HuH-7.5 (cell line): Measurements from ENCODE around the gene NEDD4L.
A peak's percentile ranks its signal among the peaks of the same experiment; 100 is the strongest.

Experiments
- DNase-seq: peaks from one replicate; pipeline ENCODE4 v3.0.0; 2011; ENCODE audit warnings: low spot score

The NEDD4L gene

DNA sequence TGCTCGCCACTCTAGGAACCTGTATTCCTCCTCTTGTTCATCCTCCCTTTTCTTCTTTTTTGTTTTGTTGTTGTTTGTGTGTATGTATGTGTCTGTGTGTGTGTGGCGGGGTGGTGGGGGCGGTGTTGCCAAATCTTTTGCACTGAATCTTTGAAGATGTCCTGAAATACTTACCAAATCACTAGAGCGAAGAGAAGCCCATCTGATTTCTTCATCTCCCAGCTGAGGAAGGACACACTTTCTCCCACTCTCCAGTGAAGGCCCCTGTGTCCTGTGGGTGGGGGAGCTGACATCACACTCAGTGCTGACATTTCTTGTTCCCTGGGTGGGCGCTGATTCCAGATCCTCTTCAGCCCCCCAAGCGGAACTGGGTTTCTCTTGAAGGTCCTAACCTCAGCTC, 74.5 kb downstream of the NEDD4L start:
- DNase-seq = no peak

DNA sequence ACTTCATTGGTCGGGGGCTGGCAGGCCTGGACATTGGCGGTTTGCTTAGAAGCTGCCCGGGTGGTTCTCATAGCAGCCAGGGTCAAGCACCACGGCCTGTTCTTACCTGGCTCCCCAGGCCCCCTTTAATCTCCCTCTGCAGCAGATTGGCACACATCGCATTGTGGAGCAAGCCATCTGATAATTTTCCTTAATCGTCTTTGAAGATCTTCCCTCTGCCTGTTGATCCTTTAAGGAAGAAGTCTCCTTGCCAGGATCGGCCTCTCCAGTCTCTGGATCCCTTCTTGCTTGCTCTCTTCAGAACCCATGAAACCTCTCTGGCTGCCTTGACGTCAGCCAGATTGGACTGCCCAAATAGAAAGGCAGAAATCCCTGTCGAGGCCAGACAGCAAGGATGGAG, 75.8 kb downstream of the NEDD4L start:
- no peak for DNase-seq

DNA sequence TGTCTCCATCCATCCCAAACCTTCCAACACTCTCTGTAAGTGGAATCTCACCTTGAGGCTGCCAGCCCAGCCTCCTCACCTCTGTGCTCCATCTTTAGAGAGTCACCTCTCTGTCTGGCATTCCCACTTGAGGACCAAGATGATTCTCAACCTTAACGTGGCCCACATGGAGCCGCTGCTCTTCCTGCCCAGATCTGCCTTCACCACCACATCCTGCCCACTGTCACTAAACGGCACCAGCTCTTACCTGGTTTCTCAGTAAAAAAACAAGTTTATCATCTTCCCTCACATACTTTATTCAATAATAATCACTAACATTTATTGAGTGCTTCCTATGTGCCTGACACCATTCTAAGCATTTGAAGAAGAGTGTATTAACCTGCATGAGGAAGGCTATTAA, 80.4 kb downstream of the NEDD4L start:
- no peak for DNase-seq

DNA sequence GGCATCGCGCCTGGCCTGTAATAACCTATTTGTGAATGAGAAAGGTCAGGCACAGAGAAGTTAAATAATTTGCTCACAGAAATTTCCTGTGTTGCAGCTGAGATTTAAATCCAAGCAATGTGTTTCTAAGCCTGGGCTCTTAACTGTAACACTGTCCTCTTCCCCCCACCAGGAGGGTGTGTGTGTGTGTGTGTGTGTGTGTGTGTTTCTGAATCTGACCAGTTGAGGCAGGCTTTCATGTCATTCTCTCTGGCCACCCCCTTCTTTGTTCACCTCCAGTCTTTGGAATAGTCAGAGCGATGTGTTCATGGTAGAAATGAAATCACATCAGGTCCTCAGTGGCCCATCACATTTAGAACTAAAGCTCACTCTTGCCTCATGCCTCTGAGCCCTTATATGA, 81.2 kb downstream of the NEDD4L start:
- DNase-seq = no peak

DNA sequence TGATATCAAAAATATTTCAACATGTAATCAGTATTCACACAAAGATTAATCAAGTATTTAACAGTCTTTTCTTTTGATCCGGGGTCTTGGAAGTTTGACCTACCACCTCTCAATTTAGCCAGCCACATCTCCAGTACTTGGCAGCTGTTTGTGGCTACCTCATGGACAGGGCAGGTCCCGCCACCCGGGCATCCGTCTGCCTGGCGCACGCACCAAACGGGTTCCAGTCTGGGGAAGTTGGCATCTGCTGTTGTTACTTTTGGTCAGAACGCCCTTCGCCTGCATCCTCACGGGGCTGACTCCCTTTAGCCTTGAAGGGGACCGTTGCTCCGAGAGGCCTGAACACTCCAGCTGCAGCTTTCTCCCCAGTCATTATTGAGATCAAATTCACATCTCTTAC, 81.7 kb downstream of the NEDD4L start:
- DNase-seq = no peak

DNA sequence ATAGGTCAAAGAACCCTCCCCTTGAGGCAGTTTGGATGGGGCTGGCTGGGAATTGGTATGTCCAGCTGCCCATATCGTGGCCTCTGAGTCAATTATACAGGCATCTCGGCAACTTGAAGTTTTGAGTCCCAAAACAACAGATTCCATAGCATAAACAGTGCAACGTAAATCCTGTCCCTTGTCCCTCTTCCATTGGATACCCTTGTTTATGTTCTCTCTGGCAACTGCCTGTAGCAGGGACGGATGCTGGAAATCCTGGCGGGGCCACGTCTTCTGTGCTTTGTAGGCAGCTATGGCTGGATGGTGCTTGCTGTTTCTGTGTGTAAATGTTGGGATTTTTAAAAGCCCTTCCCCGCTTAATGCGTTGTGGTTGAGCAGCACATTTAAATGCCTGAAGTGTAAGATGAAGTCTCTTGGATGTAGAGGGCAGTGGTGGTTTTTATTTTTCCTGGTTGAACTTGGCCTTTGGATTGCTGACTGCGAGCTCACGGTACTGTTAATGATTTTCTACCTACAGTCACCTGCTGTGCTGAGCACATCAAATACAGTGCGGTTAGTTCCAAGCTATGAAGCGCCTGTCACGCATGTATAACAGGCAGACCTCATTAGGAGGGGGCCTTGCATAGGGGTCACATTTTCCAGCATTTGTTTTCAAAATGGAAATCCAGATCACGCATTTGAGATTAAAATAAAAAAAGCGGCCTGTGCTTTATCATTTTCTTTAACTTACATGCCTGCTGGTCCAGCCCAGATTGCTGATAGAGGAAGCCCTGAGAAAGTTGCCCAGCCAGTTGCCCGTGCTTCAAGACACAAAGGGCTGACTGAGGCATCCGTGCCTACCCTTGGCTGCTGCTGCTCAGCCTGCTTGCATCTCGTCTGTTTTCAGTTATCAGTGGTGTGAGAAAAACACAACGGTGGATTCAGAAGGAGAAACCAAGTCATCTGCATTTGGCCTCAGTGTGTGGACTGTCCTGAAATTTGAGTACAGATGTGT, 84.7 kb downstream of the NEDD4L start:
- peak; percentile 33 for DNase-seq

DNA sequence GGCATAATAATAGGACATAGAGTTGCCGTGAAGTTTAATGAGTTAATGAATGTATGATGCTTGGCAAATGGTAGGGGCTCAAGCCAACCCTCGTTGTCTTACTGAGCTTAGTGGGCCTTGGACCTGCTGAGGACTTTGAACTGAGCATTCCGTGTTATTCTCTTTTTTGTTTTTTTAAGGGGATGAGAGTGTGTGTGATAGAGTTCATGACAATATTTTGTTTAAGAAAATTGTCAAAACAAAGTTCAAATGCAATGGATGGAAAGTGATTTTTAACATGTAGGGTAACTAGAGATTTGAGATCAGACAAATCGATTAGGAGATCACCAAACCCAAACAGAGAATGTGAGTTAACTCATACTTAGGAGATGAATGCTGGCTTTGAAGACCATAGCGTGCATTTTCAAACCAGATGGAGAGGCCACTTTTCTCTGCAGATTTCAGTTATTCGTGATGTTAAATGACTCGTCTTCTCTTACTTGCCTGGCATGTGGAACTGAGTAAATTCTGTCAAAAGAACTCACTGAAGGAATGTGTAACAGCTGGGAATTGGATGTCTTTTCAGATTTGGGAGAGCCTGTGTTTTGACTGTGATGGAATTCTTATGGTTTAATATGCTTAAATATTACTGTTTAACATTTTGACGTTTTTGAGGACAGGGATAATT, 88.7 kb downstream of the NEDD4L start:
- DNase-seq = no peak

DNA sequence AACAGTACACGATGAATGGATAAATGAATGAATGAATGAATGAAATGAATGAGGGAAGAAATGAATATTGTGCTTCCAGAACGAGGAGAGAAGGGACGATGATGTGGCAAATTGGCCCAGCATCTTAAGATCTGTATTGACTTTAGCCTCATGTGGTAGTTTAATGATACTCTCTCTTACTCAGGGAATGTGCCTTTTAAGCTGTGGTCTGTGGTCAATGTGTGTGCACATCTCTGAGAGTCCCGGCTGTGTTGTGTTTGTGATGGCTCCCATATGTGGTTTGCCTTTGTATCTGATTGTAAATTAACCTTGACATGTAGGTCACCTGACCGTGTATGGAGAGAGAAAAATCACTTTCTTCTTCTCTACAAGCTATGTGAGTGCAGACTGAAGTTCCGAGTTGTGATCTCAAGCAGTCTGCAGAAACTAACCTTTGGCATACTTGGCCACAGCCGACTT, 91.2 kb downstream of the NEDD4L start:
- no peak for DNase-seq

DNA sequence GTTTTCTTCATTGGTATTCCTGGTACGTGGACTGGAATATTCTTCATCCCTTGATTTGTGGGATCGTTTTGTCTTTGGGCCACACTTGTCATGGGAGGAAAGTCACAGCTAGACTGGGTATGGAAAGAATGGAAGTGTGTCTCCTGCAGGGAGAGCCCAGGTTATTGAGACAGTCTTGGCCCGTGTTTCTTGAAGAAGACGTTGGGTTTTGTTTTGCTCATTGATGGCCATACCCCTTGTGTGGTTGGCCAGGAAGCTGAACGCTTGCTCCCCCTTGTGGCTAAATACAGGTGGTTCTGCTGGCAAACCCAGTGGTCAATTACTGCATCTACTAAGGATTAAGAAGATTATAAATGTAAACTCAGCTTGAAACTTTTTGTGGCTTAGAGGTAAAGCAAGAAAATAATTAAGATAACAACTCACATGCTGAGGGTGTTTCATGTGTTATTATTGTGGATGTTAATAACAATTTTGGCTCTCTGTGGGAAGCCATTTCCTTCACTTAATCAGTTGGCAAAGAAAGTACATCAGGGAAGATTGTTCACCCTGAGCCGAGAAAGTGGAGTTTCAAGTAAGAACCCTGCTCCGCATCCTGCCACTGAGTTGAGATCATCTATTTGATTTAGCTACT, 91.8 kb downstream of the NEDD4L start:
- DNase-seq = peak; percentile 34

DNA sequence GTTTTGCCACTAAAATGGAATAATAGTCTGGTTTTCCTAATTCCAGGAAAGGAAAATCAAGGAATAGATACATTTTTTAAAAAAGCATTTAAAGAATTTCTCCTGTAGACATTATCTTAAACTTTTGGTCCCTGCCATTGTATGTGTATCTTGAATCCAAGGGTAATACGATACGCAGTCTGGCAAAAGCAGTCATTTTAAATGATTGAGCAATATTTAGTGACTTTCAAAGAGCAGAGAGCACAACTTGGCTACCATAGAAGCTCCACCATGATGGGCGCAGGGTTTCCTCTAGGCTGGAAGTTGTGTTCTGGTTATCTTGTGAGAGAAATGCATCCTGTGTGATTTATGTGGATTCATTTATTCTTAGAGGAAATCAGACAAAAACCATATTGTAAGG, 92.9 kb downstream of the NEDD4L start:
- DNase-seq = no peak

DNA sequence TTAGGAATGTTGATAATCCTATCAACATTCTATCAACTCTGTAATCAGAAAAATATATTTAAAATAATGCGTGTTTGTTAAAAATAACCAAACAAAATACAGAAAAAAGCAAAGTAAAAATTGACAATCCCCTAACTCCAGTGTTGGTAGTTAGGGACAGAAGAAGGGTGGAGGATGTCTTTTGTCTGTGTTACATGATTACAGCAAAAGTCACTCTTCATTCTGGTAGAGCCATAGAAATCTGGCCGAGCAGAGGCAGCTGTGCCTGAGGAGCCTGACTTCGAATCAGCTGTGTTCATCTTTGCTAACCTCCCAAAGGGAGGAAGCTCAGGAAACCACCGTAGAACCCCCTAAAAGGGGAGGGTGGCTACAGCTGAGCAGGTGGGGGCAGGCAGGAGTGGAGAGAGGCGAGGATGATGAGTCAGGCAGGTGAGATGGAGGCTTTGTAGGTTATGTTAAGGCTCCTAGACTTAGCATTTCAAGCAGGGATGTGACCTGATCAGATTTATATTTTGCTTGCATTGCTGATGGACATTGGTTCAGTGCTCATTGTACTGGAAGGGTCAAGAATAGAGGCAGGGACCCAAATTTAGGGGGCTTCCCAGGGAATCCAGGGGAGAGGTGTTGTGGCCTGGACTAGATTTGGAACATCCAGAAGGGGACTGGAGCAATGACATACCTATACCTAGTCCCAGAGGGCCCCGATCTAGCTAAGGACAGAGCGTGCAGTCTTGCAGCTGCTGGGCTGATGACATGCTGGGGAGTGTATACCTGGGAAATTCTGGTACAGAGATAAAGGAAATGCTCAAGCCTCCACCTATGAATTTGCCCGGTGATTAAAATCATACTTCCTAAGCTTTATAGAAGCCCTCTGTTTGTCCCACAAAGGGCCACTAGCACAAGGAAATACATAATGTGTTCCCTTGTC, 95.7 kb downstream of the NEDD4L start:
- no peak for DNase-seq

DNA sequence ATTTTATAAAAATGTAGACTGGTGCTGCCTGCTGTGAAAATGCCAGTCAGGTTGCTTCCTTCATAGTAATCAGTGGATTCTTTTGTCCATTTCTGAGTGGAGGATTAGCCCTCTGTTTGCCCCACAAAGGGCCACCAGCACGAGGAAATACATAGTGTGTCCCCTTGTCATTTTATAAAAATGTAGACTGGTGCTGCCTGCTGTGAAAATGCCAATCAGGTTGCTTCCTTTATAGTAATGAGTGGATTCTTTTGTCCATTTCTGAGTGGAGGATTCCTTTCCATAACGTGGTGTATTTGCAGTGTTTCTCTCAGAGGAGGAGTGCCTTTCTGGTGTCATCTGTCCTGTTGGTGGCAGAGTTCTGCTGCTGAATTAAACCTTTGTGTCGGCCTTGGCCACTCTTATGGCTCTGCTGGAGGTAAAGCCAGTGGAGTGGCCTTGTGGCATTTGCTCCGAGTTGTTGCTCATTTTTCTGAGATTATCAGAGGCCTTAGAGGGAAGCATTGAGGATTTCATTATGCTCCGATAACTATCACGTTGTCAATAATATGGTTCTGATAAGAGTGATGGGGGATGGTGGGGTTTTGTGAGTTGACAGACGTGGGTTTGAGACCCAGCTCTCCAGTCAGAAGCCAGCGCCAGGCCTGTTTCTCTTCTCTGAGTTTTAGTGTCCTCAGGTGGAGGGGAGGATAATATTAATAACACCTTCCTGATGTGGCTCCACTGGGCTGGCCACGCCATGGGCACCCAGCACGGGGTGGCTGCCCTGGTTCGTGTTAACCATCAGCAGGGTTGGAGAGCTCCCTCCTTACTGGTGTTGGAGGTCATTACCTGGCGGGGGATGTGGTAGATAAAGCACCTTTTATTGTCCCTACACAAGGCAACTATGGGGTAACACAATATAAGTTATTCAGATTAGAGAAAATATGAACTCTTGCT, 96.6 kb downstream of the NEDD4L start:
- DNase-seq = no peak

DNA sequence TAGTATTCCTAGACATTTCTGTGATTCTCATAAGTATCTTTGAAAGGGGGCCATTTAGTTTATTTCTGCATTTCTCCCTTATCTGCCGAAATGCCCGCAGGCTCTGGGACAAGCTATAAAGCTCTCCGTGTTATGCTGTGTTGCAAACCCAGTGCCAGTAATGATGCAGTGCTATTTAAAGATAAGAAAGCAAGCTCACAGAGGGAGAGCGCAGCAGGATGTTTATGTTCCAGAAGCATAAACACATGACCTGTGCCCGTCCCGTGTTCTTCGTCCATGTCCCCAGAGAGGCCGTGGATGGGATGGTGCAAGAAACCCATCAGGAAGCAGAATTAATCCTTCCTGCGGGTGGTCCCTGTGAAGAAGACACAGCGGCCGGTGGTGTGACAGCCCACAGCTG, 99.4 kb downstream of the NEDD4L start:
- DNase-seq = no peak

DNA sequence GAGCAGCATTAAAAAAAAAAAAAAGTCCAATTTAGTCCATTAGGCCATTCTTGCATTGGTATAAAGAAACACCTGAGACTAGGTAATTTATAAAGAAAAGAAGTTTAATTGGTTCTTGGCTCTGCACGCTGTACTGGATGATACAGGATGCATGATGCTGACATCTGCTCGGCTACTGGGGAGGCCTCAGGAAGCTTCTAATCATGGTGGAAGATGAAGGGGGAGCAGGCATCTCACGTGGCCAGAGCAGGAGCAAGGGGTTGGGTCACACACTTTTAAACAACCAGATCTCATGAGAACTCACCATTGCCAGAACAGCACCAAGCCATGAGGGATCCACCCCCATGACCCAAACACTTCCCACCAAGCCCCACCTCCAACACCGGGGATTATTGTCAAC, 100.1 kb downstream of the NEDD4L start:
- DNase-seq = no peak

DNA sequence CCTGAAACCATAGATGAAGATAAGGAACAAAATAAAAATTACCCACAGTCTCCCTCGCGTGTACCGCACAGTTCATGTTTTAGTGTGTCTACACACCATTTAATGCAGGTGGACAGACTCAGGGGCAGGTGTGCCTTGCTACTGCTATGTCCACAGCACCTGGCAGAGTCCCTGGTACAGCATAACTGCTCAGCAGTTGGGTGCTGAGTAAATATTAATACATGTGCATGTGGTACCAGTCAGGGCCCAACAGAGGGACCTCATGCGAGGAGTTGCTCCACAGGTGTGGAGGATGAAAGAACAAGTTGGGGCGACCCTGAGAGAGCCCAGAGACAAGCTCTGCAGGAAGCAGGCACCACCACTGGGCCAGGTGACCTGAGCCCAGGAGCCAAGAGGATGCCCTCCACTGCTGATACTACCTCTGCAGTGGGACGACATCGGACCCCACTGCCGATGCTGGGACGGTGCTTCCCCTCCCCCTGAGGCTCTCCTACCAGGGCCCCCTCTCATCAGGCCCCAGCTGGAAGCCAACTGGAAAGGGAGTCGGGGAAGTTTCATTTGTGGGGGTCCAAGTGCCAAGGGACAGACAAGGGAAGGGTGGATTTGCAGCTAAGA, 100.8 kb downstream of the NEDD4L start:
- no peak for DNase-seq

DNA sequence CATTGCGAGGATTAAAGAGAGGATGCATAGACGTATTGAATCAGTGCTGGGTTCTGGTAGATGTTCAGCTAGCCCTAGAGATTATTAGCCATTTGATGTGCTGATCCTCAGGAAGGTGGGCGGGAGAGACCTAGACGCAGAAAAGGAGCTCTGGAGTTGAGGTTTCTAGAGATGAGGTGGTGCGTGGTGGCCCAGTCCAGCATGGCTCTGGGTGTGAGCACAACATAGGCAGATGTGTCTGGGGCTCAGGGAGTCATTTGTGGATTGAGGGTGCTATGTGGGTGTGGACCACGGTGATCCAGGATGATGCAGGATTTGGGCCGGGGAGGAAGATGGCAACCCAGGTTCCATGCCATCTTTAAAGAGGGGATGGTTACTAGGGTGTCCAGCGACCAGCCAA, 102.1 kb downstream of the NEDD4L start:
- no peak for DNase-seq

DNA sequence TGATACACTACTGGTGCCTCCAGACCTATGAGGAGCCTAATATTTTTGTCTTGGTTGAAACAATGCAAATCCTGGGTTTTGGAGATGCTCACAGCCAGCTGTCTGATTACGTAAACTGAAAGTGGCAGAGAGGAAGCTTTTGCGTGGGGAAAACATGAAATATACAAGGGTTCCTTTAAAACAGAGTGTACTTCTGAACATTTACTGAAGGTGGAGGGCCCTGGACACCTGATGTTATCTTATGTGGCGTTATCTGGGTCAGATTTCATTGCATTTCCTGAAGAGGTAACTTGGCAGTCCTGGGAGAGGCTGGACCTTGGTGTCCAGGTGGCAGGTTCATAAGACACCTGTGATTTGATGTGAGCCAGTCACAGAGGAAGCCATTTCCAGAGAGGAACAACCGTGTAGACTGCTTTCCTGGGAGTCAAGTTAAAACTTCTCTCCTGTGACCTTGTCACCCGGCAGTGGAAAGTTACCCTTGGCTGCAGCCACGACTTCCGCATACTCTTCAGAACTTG, 105.0 kb downstream of the NEDD4L start:
- no peak for DNase-seq

DNA sequence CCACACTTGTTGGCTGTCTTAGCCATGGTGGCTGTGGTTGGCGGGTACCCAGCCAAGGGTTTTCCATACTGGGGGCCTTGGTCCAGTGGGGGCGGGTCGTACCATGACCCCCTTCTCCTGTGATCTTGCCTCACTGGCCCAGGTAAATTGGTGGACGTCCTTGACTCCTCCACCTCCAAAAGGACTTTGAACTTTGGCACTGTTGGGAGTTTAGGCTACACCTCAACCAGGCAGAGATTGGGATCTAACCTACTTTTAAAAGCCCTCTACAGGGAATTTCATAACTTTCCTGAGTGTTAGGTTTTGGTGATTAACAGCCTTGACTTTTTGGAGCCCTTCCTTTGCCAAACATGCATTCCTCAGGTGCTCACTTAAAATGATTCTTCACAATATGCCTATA, 106.7 kb downstream of the NEDD4L start:
- DNase-seq = no peak

DNA sequence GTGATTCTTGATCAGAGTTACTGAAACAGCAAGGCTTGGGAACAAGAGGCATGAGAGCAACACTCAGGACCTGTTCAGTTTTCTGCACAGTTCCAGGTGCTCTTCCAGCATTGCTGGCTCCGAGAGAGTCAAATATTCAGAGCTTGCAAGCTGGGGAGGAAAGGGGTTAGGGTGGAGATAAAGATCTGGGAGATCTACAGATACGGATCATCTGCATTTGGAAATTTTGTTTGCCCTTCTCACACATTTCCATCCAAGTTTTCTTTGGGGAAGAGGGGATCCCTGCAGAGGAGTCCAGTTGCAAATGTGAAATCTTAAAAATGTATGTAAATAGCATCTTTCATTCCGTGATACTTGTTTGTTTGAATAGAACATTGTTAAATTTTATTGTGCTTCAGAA, 108.2 kb downstream of the NEDD4L start:
- no peak for DNase-seq

DNA sequence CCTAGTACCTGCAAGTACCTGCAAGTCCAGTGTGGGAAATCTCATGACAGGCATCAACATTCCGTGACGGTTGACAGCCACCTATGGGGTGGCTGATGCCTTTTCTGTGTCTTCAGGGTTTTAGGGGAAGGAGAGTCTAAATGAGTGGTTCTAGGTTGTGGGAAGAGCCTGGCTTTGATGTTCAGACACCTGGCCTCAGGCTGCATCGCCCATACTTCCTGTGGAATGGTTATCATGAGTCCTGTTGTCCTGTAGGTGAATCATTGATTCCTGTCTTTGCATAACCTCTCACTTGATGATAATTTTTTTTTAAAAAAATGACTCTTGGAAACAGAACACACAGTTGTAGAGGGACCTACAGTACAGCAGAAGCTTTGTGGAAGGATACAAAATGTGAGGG, 108.9 kb downstream of the NEDD4L start:
- no peak for DNase-seq
